GM10266 (cell line): ENCODE results near the gene GPR150.
"Not testable (repeated sequence)": the region's sequence is repeated elsewhere in the genome, so short reads cannot be mapped to it uniquely, and the experiment has no call there.

Experiments used
- DNase-seq: peaks from one replicate; pipeline ENCODE4 v3.0.0; 2012; ENCODE audit errors: extremely low spot score
- CTCF ChIP-seq: IDR thresholded peaks from 2 replicates; pipeline ENCODE4 v1.5.1; 2012; ENCODE audit warnings: mild to moderate bottlenecking, low read depth; ENCODE audit not compliant: control insufficient read depth, insufficient read depth; ENCODE audit errors: missing control alignments

The GPR150 gene

GRCh38 chr5:95643152-95643551, 23.3 kb downstream of the GPR150 start:
- DNase-seq, result no peak
- no peak for TF ChIP-seq CTCF

DNA sequence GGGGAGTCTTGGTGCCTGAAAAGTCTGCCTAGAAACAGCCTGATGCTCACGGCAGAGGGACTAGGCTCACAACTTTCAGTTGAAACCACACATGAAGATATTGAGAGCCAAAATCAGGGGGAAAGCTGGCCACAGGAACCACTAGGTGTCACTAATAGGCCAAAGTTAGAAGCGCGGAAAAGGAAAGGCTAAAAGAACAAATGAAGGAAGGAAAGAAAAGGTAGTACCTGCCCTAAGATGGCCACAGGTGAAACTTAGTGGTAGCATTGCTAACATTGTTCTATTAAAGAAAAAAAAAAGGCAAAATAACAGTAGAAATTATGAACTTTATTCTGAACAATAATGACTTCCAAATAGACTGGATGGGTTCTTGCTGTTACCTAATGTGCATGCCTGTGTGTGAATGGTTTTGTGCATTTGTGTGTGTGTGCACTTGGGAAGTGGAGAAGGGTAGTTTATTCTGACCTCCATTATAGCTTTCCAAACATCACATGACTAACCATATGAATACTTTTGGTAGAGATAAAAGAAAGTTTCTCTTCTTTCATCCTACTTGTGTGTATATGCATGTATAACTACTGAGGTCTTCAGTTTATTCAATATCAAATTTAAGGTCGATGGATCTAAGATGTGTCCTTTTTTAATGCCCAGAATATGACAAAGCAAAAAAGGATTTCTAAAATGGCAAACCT, 24.6 kb downstream of the GPR150 start:
- TF ChIP-seq CTCF, result peak; percentile 85
- peak; percentile 64 for DNase-seq

- DNase-seq, result not testable (repeated sequence)
These were observed 26.3 kb downstream of the GPR150 start for GRCh38 chr5:95646226-95646568.

GRCh38 chr5:95646569-95647431, 26.9 kb downstream of the GPR150 start, which contains the start of gene RFESD:
Gene RFESD, plus strand, starts transcription at chr5:95646777. Its CDS starts 5,495 bp downstream, at chr5:95652272.
- TF ChIP-seq CTCF, result no peak
- DNase-seq, result peak; percentile 88

GRCh38 chr5:95647886-95648860, 28.3 kb downstream of the GPR150 start:
- no peak for DNase-seq
- TF ChIP-seq CTCF, result no peak

DNA sequence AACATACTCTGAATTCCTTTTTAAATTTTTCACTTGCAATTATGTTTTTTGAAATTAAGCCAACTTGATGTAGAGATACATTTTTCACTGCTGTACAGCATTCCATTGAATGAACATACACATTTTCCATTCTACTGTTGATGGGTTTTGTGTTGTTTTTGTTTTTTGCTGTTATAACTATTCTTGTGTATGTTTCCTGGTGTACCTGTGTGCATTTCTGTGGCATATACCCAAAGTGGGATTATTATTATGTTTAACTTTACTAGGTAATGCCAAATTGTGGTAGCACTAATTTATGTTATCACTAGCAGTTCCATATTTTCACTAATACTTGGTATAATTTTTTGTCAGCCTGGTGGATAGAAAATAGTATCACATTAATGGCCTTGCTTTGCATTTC, 29.4 kb downstream of the GPR150 start:
- no peak for TF ChIP-seq CTCF
- no peak for DNase-seq
